Measurements from ENCODE around the gene MEGF6. TPM values are rescaled to one million over a fixed set of nuclear protein-coding genes. Genes with fewer than 3 reads are reported as not detected.

The MEGF6 gene
- total RNA-seq, 1 donor from 2014 or later, result 194 TPM

DNA sequence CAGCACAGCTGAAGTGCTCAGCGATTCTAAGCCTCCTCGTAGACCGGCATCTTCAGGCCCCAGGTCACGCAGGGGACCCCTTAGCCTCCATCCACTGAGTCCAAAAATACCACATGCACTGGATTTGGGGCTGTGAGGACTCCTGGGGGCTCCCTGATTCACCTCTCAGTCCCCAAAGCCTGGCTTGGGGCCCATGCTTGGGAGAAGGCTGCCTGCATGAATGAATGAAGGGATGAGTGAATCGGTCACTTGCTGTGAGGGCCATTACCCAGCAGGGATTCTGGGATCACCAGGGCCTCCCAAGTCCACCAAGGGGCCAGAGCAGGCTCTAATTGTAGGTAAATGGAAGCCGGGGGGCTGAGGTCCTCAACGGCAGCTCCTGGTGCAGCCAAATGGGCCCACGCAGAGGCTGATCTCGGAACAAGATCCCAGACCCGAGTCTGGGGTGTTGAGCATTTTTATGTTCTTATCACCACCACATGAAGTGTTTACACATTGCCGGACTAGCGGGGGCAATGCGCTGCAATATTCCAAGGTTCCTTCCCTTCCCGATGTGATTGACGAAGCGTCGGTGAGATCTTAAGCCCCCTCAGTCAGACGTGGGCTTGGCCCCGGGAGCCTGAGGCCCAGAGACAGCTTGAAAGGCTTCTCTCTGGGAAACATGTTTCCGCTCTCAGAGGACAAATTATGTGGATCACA is 170.4 kb downstream of the MEGF6 start:
- TF ChIP-seq, protein P1, sequence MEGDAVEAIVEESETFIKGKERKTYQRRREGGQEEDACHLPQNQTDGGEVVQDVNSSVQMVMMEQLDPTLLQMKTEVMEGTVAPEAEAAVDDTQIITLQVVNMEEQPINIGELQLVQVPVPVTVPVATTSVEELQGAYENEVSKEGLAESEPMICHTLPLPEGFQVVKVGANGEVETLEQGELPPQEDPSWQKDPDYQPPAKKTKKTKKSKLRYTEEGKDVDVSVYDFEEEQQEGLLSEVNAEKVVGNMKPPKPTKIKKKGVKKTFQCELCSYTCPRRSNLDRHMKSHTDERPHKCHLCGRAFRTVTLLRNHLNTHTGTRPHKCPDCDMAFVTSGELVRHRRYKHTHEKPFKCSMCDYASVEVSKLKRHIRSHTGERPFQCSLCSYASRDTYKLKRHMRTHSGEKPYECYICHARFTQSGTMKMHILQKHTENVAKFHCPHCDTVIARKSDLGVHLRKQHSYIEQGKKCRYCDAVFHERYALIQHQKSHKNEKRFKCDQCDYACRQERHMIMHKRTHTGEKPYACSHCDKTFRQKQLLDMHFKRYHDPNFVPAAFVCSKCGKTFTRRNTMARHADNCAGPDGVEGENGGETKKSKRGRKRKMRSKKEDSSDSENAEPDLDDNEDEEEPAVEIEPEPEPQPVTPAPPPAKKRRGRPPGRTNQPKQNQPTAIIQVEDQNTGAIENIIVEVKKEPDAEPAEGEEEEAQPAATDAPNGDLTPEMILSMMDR (IDR thresholded peaks at IDR 0.05), result no peak
- no peaks in the 10 kb centered on the region for H3K4me1 ChIP-seq
- H3K27me3 ChIP-seq, result no peaks in the 10 kb centered on the region
- intact Hi-C loops (cut with DNase I), result no loop called here
- no peak overlapping the region for H3K4me3 ChIP-seq
- peaks cover 0 to 2% of the 10 kb centered on the region in 2 donors for H3K9me3 ChIP-seq
- DNase-seq (ENCODE audit: low spot score in 2 of 2), result no peak
- H3K27ac ChIP-seq, result no peak overlapping the region
- peaks cover 0 to 2% of the 10 kb centered on the region in 2 donors for H3K36me3 ChIP-seq

DNA sequence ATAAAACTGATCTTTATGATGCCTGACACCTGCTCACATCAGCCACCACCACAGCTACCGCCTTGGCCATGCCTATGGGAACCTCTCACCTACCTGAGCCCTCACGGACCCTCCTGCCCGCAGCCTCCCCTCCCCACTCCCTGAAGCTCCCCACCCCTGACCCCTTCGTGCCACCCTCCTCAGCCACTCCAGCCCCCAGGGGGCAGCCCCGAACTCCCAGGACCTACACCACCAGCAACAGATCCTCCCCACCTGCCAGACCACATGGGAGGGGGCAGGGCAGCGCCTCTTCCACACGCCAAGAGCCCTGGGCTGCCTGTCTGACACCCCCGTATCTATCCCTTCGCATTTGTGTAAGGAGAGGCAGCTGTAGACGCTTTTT is 171.0 kb downstream of the MEGF6 start:
- H3K36me3 ChIP-seq, result peaks cover 3 to 7% of the 10 kb centered on the region in 2 donors
- intact Hi-C loops (cut with DNase I), result no loop called here
- no peak overlapping the region for H3K27ac ChIP-seq
- no peak for DNase-seq (ENCODE audit: low spot score in 2 of 2)
- H3K27me3 ChIP-seq, result no peaks in the 10 kb centered on the region
- TF ChIP-seq, protein P1 (IDR thresholded peaks at IDR 0.05), result no peak
- no peaks in the 10 kb centered on the region for H3K4me1 ChIP-seq
- H3K9me3 ChIP-seq, result no peaks in the 10 kb centered on the region
- H3K4me3 ChIP-seq, result no peak overlapping the region

Other genes with a start within 250 kb of the MEGF6 start
- gene ARHGEF16, start 156.8 kb downstream of the MEGF6 start, total RNA-seq, result not detected
- 18.9 TPM for gene TPRG1L, start 13.5 kb upstream of the MEGF6 start, total RNA-seq
- gene WRAP73, start 38.6 kb upstream of the MEGF6 start, total RNA-seq, result 14.4 TPM
- not detected for gene TP73, start 41.0 kb upstream of the MEGF6 start, total RNA-seq
- not detected for gene CCDC27, start 140.9 kb upstream of the MEGF6 start, total RNA-seq
- gene SMIM1, start 161.2 kb upstream of the MEGF6 start, total RNA-seq, result not detected
- 41.5 TPM for gene LRRC47, start 185.0 kb upstream of the MEGF6 start, total RNA-seq
- 93.6 TPM for gene CEP104, start 245.7 kb upstream of the MEGF6 start, total RNA-seq
- gene DFFB, start 246.0 kb upstream of the MEGF6 start, total RNA-seq, result 45.4 TPM

Measured in ascending aorta (tissue), 2 donors.